ENCODE measurements around the gene AP2A1. TPM values are rescaled to one million over a fixed set of nuclear protein-coding genes. Genes with fewer than 3 reads are reported as not detected.

Gene AP2A1
- total and polyA plus RNA-seq, 9 of the 15 experiments (the other 6 are each of a cell fraction or from before 2014, with no cell fraction given), result 0.55 to 150 (median 31.9) TPM

GRCh38 chr19:49855676-49856573 lies 89.1 kb downstream of the AP2A1 start (continued):
- no peak for TF ChIP-seq ZNF512 (tag; IDR thresholded peaks at IDR 0.05)
- TF ChIP-seq KDM2B (CRISPR knock-in tag; IDR thresholded peaks at IDR 0.05), result no peak
- no peak for TF ChIP-seq E2F5 (CRISPR knock-in tag; IDR thresholded peaks at IDR 0.05)
- TF ChIP-seq ATF6 (CRISPR knock-in tag; IDR thresholded peaks at IDR 0.05), result no peak
- no peak for TF ChIP-seq HIVEP1 (CRISPR knock-in tag; IDR thresholded peaks at IDR 0.05)
- no peak for TF ChIP-seq GABPB2 (CRISPR knock-in tag; conservative IDR thresholded peaks at IDR 0.05)
- no peak for TF ChIP-seq ZNF764 (CRISPR knock-in tag; IDR thresholded peaks at IDR 0.05; ENCODE audit: low read depth)
- no peak for TF ChIP-seq ZBTB34 (CRISPR knock-in tag; IDR thresholded peaks at IDR 0.05)
- 0 out of 2 replicates have a peak, but pooled peaks have one; percentile 47 for TF ChIP-seq SUPT5H (IDR thresholded peaks at IDR 0.05)
- no peak for TF ChIP-seq CHD1 (IDR thresholded peaks at IDR 0.05; ENCODE audit: low read length)
- no peak for TF ChIP-seq ZNF41 (CRISPR knock-in tag; conservative IDR thresholded peaks at IDR 0.05)
- no peak for TF ChIP-seq TCF3 (CRISPR knock-in tag; IDR thresholded peaks at IDR 0.05)
- TF ChIP-seq ZBTB33 (CRISPR knock-in tag; IDR thresholded peaks at IDR 0.05), result peak; percentile 22; the same call in 1 of the 2 replicates
- no peak for TF ChIP-seq ZNF232 (CRISPR knock-in tag; IDR thresholded peaks at IDR 0.05)
- peak; percentile 61 for TF ChIP-seq POLR2A (conservative IDR thresholded peaks at IDR 0.05)
- no peak for TF ChIP-seq CREB3 (tag; conservative IDR thresholded peaks at IDR 0.05; ENCODE audit: low read depth)
- no peak for TF ChIP-seq ASH1L (IDR thresholded peaks at IDR 0.05; ENCODE audit: borderline replicate concordance, low read depth, partially characterized antibody)
- TF ChIP-seq GATAD2B (IDR thresholded peaks at IDR 0.05; ENCODE audit: borderline replicate concordance), result no peak
- TF ChIP-seq NCOR1 (IDR thresholded peaks at IDR 0.05), result 0 out of 2 replicates have a peak, but pooled peaks have one; percentile 5
